ENCODE measurements around the gene SLC43A1. TPM values are rescaled to one million over a fixed set of nuclear protein-coding genes. Genes with fewer than 3 reads are reported as not detected.

The SLC43A1 gene
- total and polyA plus RNA-seq, 2 of the 4 experiments (the other 2 are of a cell fraction) = 10.0 to 17.0 TPM

- DNase-seq (no peak), ATAC-seq (ENCODE audit: low read depth) (no peak)
- Histone ChIP-seq H3K4me1 (ENCODE audit: control insufficient read depth, insufficient read depth, low read length) (no peaks in the 10 kb centered on the region), H2BK120ac (ENCODE audit: low read depth, low read length) (no peak overlapping the region), H3K27ac (ENCODE audit: insufficient read depth, low read length) (no peak overlapping the region), H3K9me1 (ENCODE audit: insufficient read depth, low read length) (no peaks in the 10 kb centered on the region), H2AK9ac (replicated peaks; ENCODE audit: low read depth, low read length, poor library complexity) (no peak overlapping the region), H3K9me3 (ENCODE audit: control insufficient read depth, insufficient read depth, low read length) (no peaks in the 10 kb centered on the region), H3K4ac (ENCODE audit: low read depth, low read length) (no peak overlapping the region), H2AK5ac (ENCODE audit: low read depth, low read length) (no peak overlapping the region), H3K27me3 (ENCODE audit: control insufficient read depth, insufficient read depth, low read length) (no peaks in the 10 kb centered on the region), H3K79me1 (ENCODE audit: low read depth in 1 of 2, low read length in 2 of 2) (no peaks in the 10 kb centered on the region), H2BK15ac (ENCODE audit: low read depth, low read length) (no peak overlapping the region), H2BK20ac (ENCODE audit: low read depth, low read length) (no peak overlapping the region), H4K5ac (ENCODE audit: low read depth, low read length) (no peak overlapping the region), H2BK5ac (ENCODE audit: low read depth, low read length, poor library complexity, severe bottlenecking) (no peak overlapping the region), H3K36me3 (ENCODE audit: control insufficient read depth, insufficient read depth, low read length) (peaks cover 48% of the 10 kb centered on the region), H4K8ac (ENCODE audit: low read depth in 2 of 2, low read length in 2 of 2) (no peak overlapping the region), H3K9ac (ENCODE audit: low read depth, low read length) (no peak overlapping the region), H3K23ac (ENCODE audit: low read depth, low read length) (no peak overlapping the region), H4K20me1 (ENCODE audit: insufficient read depth, low read length) (no peaks in the 10 kb centered on the region), H3K56ac (ENCODE audit: extremely low read depth, insufficient read depth, low read length) (no peak overlapping the region), H2AFZ (replicated peaks; ENCODE audit: low read length, poor library complexity) (no peak overlapping the region), H3K4me2 (ENCODE audit: low read depth, low read length) (no peak overlapping the region), H3K14ac (replicated peaks; ENCODE audit: low read depth, low read length) (no peak overlapping the region), H4K91ac (ENCODE audit: insufficient read depth, low read depth, low read length) (no peak overlapping the region), H3K18ac (ENCODE audit: low read depth, low read length) (no peak overlapping the region), H3K4me3 (ENCODE audit: insufficient read depth, low read depth, low read length) (no peak overlapping the region)
- dilution Hi-C loops (cut with HindIII; ENCODE audit: low sequenced_read_pairs, unreplicated experiment) (no loop called here), in situ Hi-C loops (cut with MboI; ENCODE audit: low sequenced_read_pairs) (no loop called here), intact Hi-C loops (cut with micrococcal nuclease) (no loop called here)
- ChIA-PET CTCF (no interaction called here), POLR2A (ENCODE audit: unreplicated experiment) (no interaction called here)
- BruUV-seq (replicated peaks) = no TSS peak
- TF ChIP-seq MAFK (IDR thresholded peaks at IDR 0.05; ENCODE audit: low read depth, low read length) (no peak), USF2 (IDR thresholded peaks at IDR 0.05; ENCODE audit: low read depth, low read length) (no peak), RFX5 (IDR thresholded peaks at IDR 0.05; ENCODE audit: low read depth, low read length) (no peak), ELK1 (IDR thresholded peaks at IDR 0.05; ENCODE audit: borderline replicate concordance, low read depth, low read length) (no peak), CEBPB (IDR thresholded peaks at IDR 0.05; ENCODE audit: low read depth, low read length) (no peak), SMC3 (IDR thresholded peaks at IDR 0.05; ENCODE audit: low read depth, low read length) (no peak), NFE2L2 (IDR thresholded peaks at IDR 0.05; ENCODE audit: low read depth, low read length) (no peak), CTCF (conservative IDR thresholded peaks at IDR 0.05; ENCODE audit: low read depth, low read length) (no peak), BHLHE40 (IDR thresholded peaks at IDR 0.05; ENCODE audit: low read depth, low read length) (no peak)
- 89% methylated on average over 7 of the region's 8 CpGs; no CpG with 5 or more reads in 1 of the 2 experiments for WGBS, 2 experiments (ENCODE audit: extremely low coverage in 2 of 2, insufficient read length in 1 of 2)
These were observed 40.5 kb upstream of the SLC43A1 start for GRCh38 chr11:57556041-57556440.
